Smooth muscle cell (in vitro differentiated cells): ENCODE results near the gene NEK10. TPM values are rescaled to one million over a fixed set of nuclear protein-coding genes. Genes with fewer than 3 reads are reported as not detected.

Source experiments
- DNase-seq: peaks from one replicate; lab custom pipeline; 2025; ENCODE audit not compliant: unreplicated experiment; lab: John Stamatoyannopoulos, UW
- H2AFZ ChIP-seq: fragments of 200-600 bp; sonication (generic); 2 replicates; pipeline ENCODE4 v1.6.0; 2016; ENCODE audit warnings: antibody characterized with exemption, low read depth, mild to moderate bottlenecking
- H3F3A ChIP-seq: fragments of 200-600 bp; sonication (generic); 2 replicates; pipeline ENCODE4 v1.6.0; 2017; ENCODE audit warnings: antibody characterized with exemption, low read depth
- H3K27ac ChIP-seq: fragments of 200-600 bp; sonication (generic); 2 replicates; pipeline ENCODE4 v1.5.1; 2016; ENCODE audit warnings: low read depth, mild to moderate bottlenecking
- H3K27me3 ChIP-seq: fragments of 200-600 bp; sonication (generic); 2 replicates; pipeline ENCODE4 v1.6.1; 2016; ENCODE audit warnings: low read depth, mild to moderate bottlenecking
- H3K36me3 ChIP-seq: fragments of 200-600 bp; sonication (generic); 2 replicates; pipeline ENCODE4 v1.5.1; 2016; ENCODE audit warnings: low read depth
- H3K4me1 ChIP-seq: fragments of 200-600 bp; sonication (generic); 2 replicates; pipeline ENCODE4 v1.5.1; 2016; ENCODE audit warnings: low read depth
- H3K4me2 ChIP-seq: fragments of 200-600 bp; sonication (generic); 2 replicates; pipeline ENCODE4 v1.6.0; 2016; ENCODE audit warnings: mild to moderate bottlenecking
- H3K4me3 ChIP-seq: fragments of 200-600 bp; sonication (generic); 2 replicates; pipeline ENCODE4 v1.5.1; 2016; ENCODE audit warnings: mild to moderate bottlenecking
- H3K79me2 ChIP-seq: fragments of 200-600 bp; sonication (generic); 2 replicates; pipeline ENCODE4 v1.6.0; 2016; ENCODE audit warnings: low read depth, mild to moderate bottlenecking
- H3K9ac ChIP-seq: fragments of 200-600 bp; sonication (generic); 2 replicates; pipeline ENCODE4 v1.6.0; 2016; ENCODE audit warnings: low read depth
- H3K9me3 ChIP-seq: fragments of 200-600 bp; sonication (generic); replicated peaks from 2 replicates; pipeline ENCODE4 v1.5.1; 2016; ENCODE audit warnings: low read depth
- H4K20me1 ChIP-seq: fragments of 200-600 bp; sonication (generic); 2 replicates; pipeline ENCODE4 v1.6.0; 2016; ENCODE audit warnings: low read depth
- WGBS: methylation state at CpG from one replicate; pipeline ENCODE4 v1.1.7; 2016; ENCODE audit warnings: low lambda C conversion rate; 5-methylcytosine and 5-hydroxymethylcytosine counted together
- polyA plus RNA-seq: library from polyadenylated mRNA; unstranded; fragments of >200 nt; fragmentation: Nextera tagmentation; extraction: Ambion mirVana; gene quantifications from 2 replicates; pipeline ENCODE4 v1.2.1, GENCODE V29; 2016
- total RNA-seq: library from RNA; depleted of rRNA; stranded (reverse); fragments of >200 nt; gene quantifications from 2 replicates; pipeline ENCODE4 v1.2.3, GENCODE V29; 2014
- TF ChIP-seq, protein P1 (sequence below): fragments of 200-600 bp; sonication (generic); IDR thresholded peaks from 2 replicates; pipeline ENCODE4 v1.5.1; 2017; ENCODE audit warnings: borderline replicate concordance, mild to moderate bottlenecking, antibody characterized with exemption; ENCODE audit not compliant: insufficient read depth, poor library complexity, severe bottlenecking

Gene NEK10
- total and polyA plus RNA-seq, 2 experiments from 2014 or later = 2.7 TPM; not detected in 1

GRCh38 chr3:27165321-27165721, 203.9 kb downstream of the NEK10 start:
- 20% methylated on average over 2 of the region's 2 CpGs for WGBS
- Histone ChIP-seq H4K20me1 (no peaks in the 10 kb centered on the region), H3K27me3 (no peaks in the 10 kb centered on the region), H3K4me3 (no peak overlapping the region), H3K9ac (peak overlapping the region; percentile 21), H3K36me3 (no peaks in the 10 kb centered on the region), H3K9me3 (no peaks in the 10 kb centered on the region), H3K4me2 (peak overlapping the region; percentile 45), H3F3A (no peaks in the 10 kb centered on the region), H3K79me2 (no peaks in the 10 kb centered on the region), H3K4me1 (no peaks in the 10 kb centered on the region), H2AFZ (no peak overlapping the region), H3K27ac (peak overlapping the region; percentile 75)
- TF ChIP-seq, protein P1, sequence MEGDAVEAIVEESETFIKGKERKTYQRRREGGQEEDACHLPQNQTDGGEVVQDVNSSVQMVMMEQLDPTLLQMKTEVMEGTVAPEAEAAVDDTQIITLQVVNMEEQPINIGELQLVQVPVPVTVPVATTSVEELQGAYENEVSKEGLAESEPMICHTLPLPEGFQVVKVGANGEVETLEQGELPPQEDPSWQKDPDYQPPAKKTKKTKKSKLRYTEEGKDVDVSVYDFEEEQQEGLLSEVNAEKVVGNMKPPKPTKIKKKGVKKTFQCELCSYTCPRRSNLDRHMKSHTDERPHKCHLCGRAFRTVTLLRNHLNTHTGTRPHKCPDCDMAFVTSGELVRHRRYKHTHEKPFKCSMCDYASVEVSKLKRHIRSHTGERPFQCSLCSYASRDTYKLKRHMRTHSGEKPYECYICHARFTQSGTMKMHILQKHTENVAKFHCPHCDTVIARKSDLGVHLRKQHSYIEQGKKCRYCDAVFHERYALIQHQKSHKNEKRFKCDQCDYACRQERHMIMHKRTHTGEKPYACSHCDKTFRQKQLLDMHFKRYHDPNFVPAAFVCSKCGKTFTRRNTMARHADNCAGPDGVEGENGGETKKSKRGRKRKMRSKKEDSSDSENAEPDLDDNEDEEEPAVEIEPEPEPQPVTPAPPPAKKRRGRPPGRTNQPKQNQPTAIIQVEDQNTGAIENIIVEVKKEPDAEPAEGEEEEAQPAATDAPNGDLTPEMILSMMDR = no peak
- DNase-seq = no peak

- H4K20me1 ChIP-seq = no peaks in the 10 kb centered on the region
- H2AFZ ChIP-seq = no peak overlapping the region
- no peak overlapping the region for H3K4me2 ChIP-seq
- H3K27ac ChIP-seq = no peak overlapping the region
- no peaks in the 10 kb centered on the region for H3K4me1 ChIP-seq
- H3F3A ChIP-seq = no peaks in the 10 kb centered on the region
- no peaks in the 10 kb centered on the region for H3K9me3 ChIP-seq
- TF ChIP-seq, protein P1 = no peak
- no peaks in the 10 kb centered on the region for H3K36me3 ChIP-seq
- H3K27me3 ChIP-seq = no peaks in the 10 kb centered on the region
- no peak overlapping the region for H3K9ac ChIP-seq
- H3K79me2 ChIP-seq = no peaks in the 10 kb centered on the region
- DNase-seq = no peak
- no peak overlapping the region for H3K4me3 ChIP-seq
- 90% methylated on average over 2 of the region's 2 CpGs for WGBS
Measured at GRCh38 chr3:27160779-27161287, 208.3 kb downstream of the NEK10 start.

- DNase-seq = no peak
- TF ChIP-seq, protein P1 = no peak
- Histone ChIP-seq H2AFZ (no peak overlapping the region), H3K79me2 (no peaks in the 10 kb centered on the region), H3K9me3 (no peaks in the 10 kb centered on the region), H3K4me2 (no peak overlapping the region), H3K27me3 (no peaks in the 10 kb centered on the region), H3K4me3 (no peak overlapping the region), H3F3A (no peaks in the 10 kb centered on the region), H3K36me3 (no peaks in the 10 kb centered on the region), H3K9ac (no peak overlapping the region), H3K4me1 (no peaks in the 10 kb centered on the region), H4K20me1 (no peaks in the 10 kb centered on the region), H3K27ac (no peak overlapping the region)
- WGBS = 94% methylated on average over 3 of the region's 3 CpGs
Measured at GRCh38 chr3:27160146-27160545, 209.0 kb downstream of the NEK10 start.

DNA sequence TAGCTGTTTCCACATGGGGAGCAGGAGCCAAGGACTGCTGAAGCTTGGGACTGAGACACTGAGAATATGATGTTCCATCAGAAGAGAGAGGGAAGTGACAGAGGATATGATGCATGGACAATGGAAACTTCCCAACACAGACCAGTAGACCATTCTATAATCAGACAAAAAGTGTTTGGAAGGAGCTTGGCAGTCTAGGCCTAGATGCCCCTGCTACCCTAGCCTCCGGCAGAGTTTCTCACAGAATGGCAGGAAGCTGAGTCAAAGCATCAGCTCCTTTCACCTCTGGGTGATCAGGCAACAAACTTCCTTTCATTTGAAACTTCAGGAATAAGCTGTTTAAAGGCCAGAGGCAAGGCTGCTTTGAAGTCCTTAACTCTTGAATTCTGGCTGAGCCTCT, 222.0 kb downstream of the NEK10 start:
- H3K27me3 ChIP-seq = no peaks in the 10 kb centered on the region
- H3K27ac ChIP-seq = no peak overlapping the region
- H3K4me2 ChIP-seq = no peak overlapping the region
- H2AFZ ChIP-seq = no peak overlapping the region
- no peaks in the 10 kb centered on the region for H3F3A ChIP-seq
- H4K20me1 ChIP-seq = no peaks in the 10 kb centered on the region
- no peak overlapping the region for H3K9ac ChIP-seq
- H3K36me3 ChIP-seq = no peaks in the 10 kb centered on the region
- WGBS = 71% methylated on average over 1 of the region's 1 CpG
- no peaks in the 10 kb centered on the region for H3K4me1 ChIP-seq
- DNase-seq = no peak
- no peaks in the 10 kb centered on the region for H3K9me3 ChIP-seq
- TF ChIP-seq, protein P1 = no peak
- H3K4me3 ChIP-seq = no peak overlapping the region
- H3K79me2 ChIP-seq = no peaks in the 10 kb centered on the region
